CD4-positive, alpha-beta T cell treated with Interleukin-21 for 1 hour (primary cell): ENCODE data around the gene EEF2.
"Not testable (repeated sequence)": the region's sequence is repeated elsewhere in the genome, so short reads cannot be mapped to it uniquely, and the experiment has no call there.

Experiments used
- DNase-seq: peaks from one replicate; pipeline ENCODE4 v3.0.0-alpha.2; 2020

Gene EEF2

DNA sequence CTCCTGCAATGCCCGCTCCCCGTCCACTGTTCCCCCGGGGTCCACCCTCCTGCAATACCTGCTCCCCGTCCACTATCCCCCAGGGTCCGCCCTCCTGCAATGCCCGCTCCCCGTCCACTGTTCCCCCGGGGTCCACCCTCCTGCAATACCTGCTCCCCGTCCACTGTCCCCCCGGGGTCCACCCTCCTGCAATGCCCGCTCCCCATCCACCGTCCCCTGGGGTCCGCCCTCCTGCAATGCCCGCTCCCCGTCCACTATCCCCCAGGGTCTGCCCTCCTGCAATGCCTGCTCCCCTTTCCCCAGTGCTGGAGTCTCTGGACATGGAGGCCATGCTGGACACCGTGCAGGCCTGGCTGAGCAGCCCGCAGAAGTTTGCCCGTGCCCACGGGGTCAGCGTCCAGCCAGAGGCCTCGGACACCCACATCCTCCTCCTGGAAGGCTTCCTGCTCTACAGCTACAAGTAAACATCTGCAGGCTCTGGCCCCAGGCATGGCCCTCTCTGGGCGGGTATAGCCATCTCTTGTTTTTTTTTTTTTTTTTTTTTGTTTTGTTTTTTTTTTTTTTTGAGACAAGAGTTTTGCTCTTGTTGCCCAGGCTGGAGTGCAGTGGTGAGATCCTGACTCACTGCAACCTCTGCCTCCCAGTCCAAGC is 46.8 kb downstream of the EEF2 start:
- DNase-seq: not testable (repeated sequence)

DNA sequence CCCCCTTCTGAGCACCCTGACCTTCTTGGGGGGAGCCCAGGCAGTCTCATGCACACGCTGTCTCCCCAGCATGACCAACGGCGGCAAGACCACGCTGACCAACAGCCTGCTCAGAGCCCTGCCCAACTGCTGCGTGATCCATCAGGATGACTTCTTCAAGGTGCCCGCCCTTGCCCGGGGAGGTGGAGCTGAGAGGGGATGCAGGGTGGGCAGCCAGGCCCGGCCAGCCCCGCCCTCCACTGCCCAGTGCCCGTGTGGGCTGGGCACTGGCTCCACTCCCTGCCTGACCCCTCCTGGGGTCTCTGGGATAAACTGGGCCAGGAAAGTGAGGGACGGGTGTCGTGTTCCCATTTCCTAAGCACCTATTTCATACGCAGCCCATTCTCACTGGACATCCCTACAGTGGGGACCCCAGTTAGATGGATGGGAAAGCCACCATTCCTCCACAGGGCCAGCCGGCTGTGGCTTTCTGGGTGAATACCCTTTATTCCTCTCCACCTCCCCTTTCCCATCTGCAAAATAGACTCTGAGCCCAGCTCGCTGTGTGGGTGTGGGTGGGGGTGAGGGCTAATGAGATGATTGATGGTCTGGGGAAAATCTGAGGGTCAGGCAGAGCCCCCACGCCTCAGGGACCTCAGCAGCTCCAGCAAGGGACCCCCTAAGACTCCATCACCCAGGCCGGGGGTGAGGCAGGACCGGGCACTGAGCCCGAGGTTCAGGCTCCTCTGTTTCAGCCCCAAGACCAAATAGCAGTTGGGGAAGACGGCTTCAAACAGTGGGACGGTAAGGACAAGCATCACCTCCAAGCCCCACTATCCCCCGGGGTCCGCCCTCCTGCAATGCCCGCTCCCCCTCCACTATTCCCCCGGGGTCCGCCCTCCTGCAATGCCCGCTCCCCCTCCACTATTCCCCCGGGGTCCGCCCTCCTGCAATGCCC is 48.5 kb downstream of the EEF2 start:
- DNase-seq: no peak

- DNase-seq: no peak
Observed at GRCh38 chr19:3932931-3933810, 52.1 kb downstream of the EEF2 start, which contains the start of gene NMRK2. Gene NMRK2 (plus strand): TSS chr19:3933069. CDS start chr19:3933672, 603 bp downstream.

DNA sequence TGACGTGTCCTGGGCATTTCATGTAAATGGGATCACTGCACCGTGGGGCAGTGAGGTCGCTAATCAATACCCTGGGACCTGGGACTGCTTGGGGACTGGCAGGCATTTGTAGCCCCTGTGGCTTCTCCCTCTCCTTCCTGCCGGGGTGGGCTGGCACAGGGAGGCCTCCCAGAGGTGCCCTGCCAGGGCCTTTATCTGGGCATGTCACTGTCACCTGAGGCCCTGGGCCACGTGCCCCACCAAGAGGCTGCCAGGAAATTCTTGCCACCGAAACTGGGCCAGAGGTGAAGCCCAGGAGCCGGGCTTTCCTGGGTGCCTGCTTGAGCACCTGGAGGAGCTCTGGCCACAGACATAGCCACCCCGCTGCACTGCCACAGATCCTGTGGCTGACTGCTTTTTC is 54.2 kb downstream of the EEF2 start:
- no peak for DNase-seq
